Measurements from ENCODE around the gene FSIP2.

FSIP2 gene

GRCh38 chr2:185745864-185746859 is 7.6 kb downstream of the FSIP2 start:
- TF ChIP-seq CTCF (IDR thresholded peaks at IDR 0.05; ENCODE audit: low read depth, low read length): no peak
- no peak for DNase-seq (ENCODE audit: low read depth in 2 of 2)
- H3K4me3 ChIP-seq (replicated peaks in 1 of 2; ENCODE audit: low read depth in 2 of 2, low read length in 2 of 2): no peak overlapping the region

- peak in 1 of 2 donors; percentile 2 for DNase-seq (ENCODE audit: low read depth in 2 of 2)
- no peak overlapping the region for H3K4me3 ChIP-seq (replicated peaks in 1 of 2; ENCODE audit: low read depth in 2 of 2, low read length in 2 of 2)
- no peak for TF ChIP-seq CTCF (IDR thresholded peaks at IDR 0.05; ENCODE audit: low read depth, low read length)
Measured at GRCh38 chr2:185757356-185757755, 18.8 kb downstream of the FSIP2 start.

GRCh38 chr2:185771396-185771795 is 32.8 kb downstream of the FSIP2 start:
- DNase-seq (ENCODE audit: low read depth in 2 of 2): no peak
- H3K4me3 ChIP-seq (replicated peaks in 1 of 2; ENCODE audit: low read depth in 2 of 2, low read length in 2 of 2): no peak overlapping the region
- no peak for TF ChIP-seq CTCF (IDR thresholded peaks at IDR 0.05; ENCODE audit: low read depth, low read length)

- no peak for TF ChIP-seq CTCF (IDR thresholded peaks at IDR 0.05; ENCODE audit: low read depth, low read length)
- no peak overlapping the region for H3K4me3 ChIP-seq (replicated peaks in 1 of 2; ENCODE audit: low read depth in 2 of 2, low read length in 2 of 2)
- DNase-seq (ENCODE audit: low read depth in 2 of 2): peak in 1 of 2 donors; percentile 7
Measured at GRCh38 chr2:185780890-185781289, 42.3 kb downstream of the FSIP2 start.

- no peak for TF ChIP-seq CTCF (IDR thresholded peaks at IDR 0.05; ENCODE audit: low read depth, low read length)
- DNase-seq (ENCODE audit: low read depth in 2 of 2): no peak
- H3K4me3 ChIP-seq (replicated peaks in 1 of 2; ENCODE audit: low read depth in 2 of 2, low read length in 2 of 2): no peak overlapping the region
Measured at GRCh38 chr2:185782223-185782769, 43.7 kb downstream of the FSIP2 start.

GRCh38 chr2:185785156-185785555 is 46.6 kb downstream of the FSIP2 start:
- no peak for DNase-seq (ENCODE audit: low read depth in 2 of 2)
- no peak overlapping the region for H3K4me3 ChIP-seq (replicated peaks in 1 of 2; ENCODE audit: low read depth in 2 of 2, low read length in 2 of 2)
- TF ChIP-seq CTCF (IDR thresholded peaks at IDR 0.05; ENCODE audit: low read depth, low read length): no peak

All from cardiac fibroblast (primary cell).